GM18499 (cell line): ENCODE measurements around the gene SLC35F3.
"Not testable (repeated sequence)": the region's sequence is repeated elsewhere in the genome, so short reads cannot be mapped to it uniquely, and the experiment has no call there.

Source experiments
- ATAC-seq: cut with Tn5 transposase; IDR thresholded peaks from one replicate; pipeline ENCODE4 v1.9.1; 2021; ENCODE audit warnings: moderate number of reproducible peaks; ENCODE audit not compliant: insufficient read depth, unreplicated experiment

Gene SLC35F3

GRCh38 chr1:234271243-234271606 lies 366.7 kb downstream of the SLC35F3 start:
- ATAC-seq, result peak; percentile 97

- no peak for ATAC-seq
These were observed 368.3 kb downstream of the SLC35F3 start for GRCh38 chr1:234272656-234273312.

GRCh38 chr1:234273981-234274380 lies 369.5 kb downstream of the SLC35F3 start:
- ATAC-seq, result no peak

GRCh38 chr1:234276151-234276788 lies 371.8 kb downstream of the SLC35F3 start:
- ATAC-seq, result no peak

- ATAC-seq, result no peak
These were observed 372.8 kb downstream of the SLC35F3 start for GRCh38 chr1:234277161-234277868.

- no peak for ATAC-seq
These were observed 374.5 kb downstream of the SLC35F3 start for GRCh38 chr1:234279021-234279420.

- ATAC-seq, result no peak
These were observed 376.0 kb downstream of the SLC35F3 start for GRCh38 chr1:234280500-234280899.

- no peak for ATAC-seq
These were observed 377.5 kb downstream of the SLC35F3 start for GRCh38 chr1:234281826-234282489.

- ATAC-seq, result no peak
These were observed 381.7 kb downstream of the SLC35F3 start for GRCh38 chr1:234286206-234286605.

- ATAC-seq, result no peak
These were observed 384.5 kb downstream of the SLC35F3 start for GRCh38 chr1:234288946-234289345.

GRCh38 chr1:234289538-234290305 lies 385.2 kb downstream of the SLC35F3 start:
- ATAC-seq, result no peak

- no peak for ATAC-seq
These were observed 387.5 kb downstream of the SLC35F3 start for GRCh38 chr1:234292011-234292410.

GRCh38 chr1:234292548-234292947 lies 388.1 kb downstream of the SLC35F3 start:
- ATAC-seq, result no peak

GRCh38 chr1:234294109-234294817 lies 389.8 kb downstream of the SLC35F3 start:
- no peak for ATAC-seq

- no peak for ATAC-seq
These were observed 390.6 kb downstream of the SLC35F3 start for GRCh38 chr1:234295068-234295467.

- no peak for ATAC-seq
These were observed 391.1 kb downstream of the SLC35F3 start for GRCh38 chr1:234295626-234296025.

GRCh38 chr1:234296496-234296895 lies 392.0 kb downstream of the SLC35F3 start:
- no peak for ATAC-seq

- ATAC-seq, result no peak
These were observed 393.2 kb downstream of the SLC35F3 start for GRCh38 chr1:234297668-234298067.

- ATAC-seq, result no peak
These were observed 395.6 kb downstream of the SLC35F3 start for GRCh38 chr1:234300096-234300495.

- not testable (repeated sequence) for ATAC-seq
These were observed 397.2 kb downstream of the SLC35F3 start for GRCh38 chr1:234301663-234302062.
